ENCODE measurements around the gene P2RY10.

Gene P2RY10

GRCh38 chrX:78946178-78946931 is 1.2 kb downstream of the P2RY10 start:
- TF ChIP-seq CTCF (IDR thresholded peaks at IDR 0.05; ENCODE audit: insufficient read depth, low read length, missing control alignments) = no peak
- no peak for DNase-seq (ENCODE audit: low read depth, low spot score)
- POLR2A ChIA-PET = no interaction called here
- H3K4me3 ChIP-seq (ENCODE audit: low read depth, low read length) = no peak overlapping the region
- CTCF ChIA-PET = no interaction called here

GRCh38 chrX:78950009-78950835 is 5.0 kb downstream of the P2RY10 start:
- POLR2A ChIA-PET = no interaction called here
- H3K4me3 ChIP-seq (ENCODE audit: low read depth, low read length) = no peak overlapping the region
- TF ChIP-seq CTCF (IDR thresholded peaks at IDR 0.05; ENCODE audit: insufficient read depth, low read length, missing control alignments) = no peak
- CTCF ChIA-PET = no interaction called here
- DNase-seq (ENCODE audit: low read depth, low spot score) = no peak

GRCh38 chrX:78957049-78957767 is 12.0 kb downstream of the P2RY10 start:
- ChIA-PET POLR2A (no interaction called here), CTCF (no interaction called here)
- H3K4me3 ChIP-seq (ENCODE audit: low read depth, low read length) = no peak overlapping the region
- no peak for TF ChIP-seq CTCF (IDR thresholded peaks at IDR 0.05; ENCODE audit: insufficient read depth, low read length, missing control alignments)
- no peak for DNase-seq (ENCODE audit: low read depth, low spot score)

- no peak for DNase-seq (ENCODE audit: low read depth, low spot score)
- no peak for TF ChIP-seq CTCF (IDR thresholded peaks at IDR 0.05; ENCODE audit: insufficient read depth, low read length, missing control alignments)
- no peak overlapping the region for H3K4me3 ChIP-seq (ENCODE audit: low read depth, low read length)
- ChIA-PET CTCF (no interaction called here), POLR2A (no interaction called here)
These were observed 12.6 kb downstream of the P2RY10 start for GRCh38 chrX:78957768-78958130.

- POLR2A ChIA-PET = no interaction called here
- no peak for DNase-seq (ENCODE audit: low read depth, low spot score)
- TF ChIP-seq CTCF (IDR thresholded peaks at IDR 0.05; ENCODE audit: insufficient read depth, low read length, missing control alignments) = no peak
- H3K4me3 ChIP-seq (ENCODE audit: low read depth, low read length) = no peak overlapping the region
- CTCF ChIA-PET = no interaction called here
These were observed 13.4 kb downstream of the P2RY10 start for GRCh38 chrX:78958419-78959116.
